Stimulated activated CD8-positive, alpha-beta memory T cell treated with anti-CD3 and anti-CD28 coated beads, Interleukin-15, amount 100 ng/mL, for 1 hour (primary cell): ENCODE measurements around the gene INPP5A.
"Not testable (repeated sequence)": the region's sequence is repeated elsewhere in the genome, so short reads cannot be mapped to it uniquely, and the experiment has no call there.

Source experiments
- DNase-seq: peaks from one replicate; pipeline ENCODE4 v3.0.0-alpha.2; 2020; ENCODE audit warnings: low read depth

INPP5A gene

DNA sequence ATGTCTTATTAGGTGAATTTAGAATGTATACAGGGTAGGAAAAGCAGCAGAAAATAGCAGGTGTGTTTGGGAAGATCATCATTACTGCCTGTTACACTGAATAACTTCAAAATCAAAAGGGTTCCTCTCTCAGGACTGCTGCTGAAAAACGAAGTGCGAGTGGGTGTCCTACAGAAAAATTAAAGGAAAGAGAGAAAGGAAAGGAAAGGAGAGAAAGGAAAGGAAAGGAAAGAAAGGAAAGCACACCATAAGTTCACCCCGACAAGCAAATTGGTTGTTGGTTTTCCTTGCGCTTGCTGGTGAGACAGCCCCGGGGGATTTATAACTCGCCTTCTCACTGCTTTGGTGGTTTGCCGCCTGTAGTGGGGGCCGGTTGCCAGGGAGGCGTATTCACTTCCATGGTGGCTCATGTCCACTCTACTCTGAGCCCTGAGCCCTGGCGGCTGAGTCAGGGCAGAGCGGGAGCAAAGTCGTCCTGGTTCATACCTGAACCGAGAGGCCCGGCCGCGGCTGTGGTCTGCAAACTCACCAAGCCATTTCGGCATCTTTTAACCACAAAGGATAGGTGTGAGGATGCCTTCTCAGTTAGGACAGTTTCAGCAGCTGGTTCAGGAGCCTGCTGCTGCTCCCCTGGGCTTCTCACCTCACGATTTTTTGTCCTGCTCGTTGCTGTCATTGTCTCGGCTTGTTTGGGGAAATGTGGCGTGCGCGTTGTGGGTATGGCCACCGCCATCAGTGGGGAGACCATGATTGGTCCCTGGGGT is 26.1 kb downstream of the INPP5A start:
- DNase-seq: no peak

DNA sequence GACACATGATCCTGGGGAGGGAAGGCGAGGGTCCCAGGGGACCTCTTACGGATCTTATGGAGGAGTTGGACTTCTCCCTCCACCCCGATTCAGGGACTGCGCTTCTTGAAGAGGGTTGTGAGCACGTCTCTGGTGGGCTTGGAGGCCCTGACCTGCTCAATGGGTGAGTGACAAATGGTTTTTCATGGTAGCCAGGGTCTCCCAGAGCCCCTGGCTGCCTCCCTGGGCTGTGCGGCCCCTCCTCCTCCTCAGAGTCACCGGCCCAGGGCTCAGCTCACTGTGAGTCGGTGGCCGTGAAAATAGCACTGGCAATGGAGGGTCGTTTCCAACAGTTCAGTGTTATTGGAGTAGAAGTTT is 26.6 kb downstream of the INPP5A start:
- DNase-seq: no peak

DNA sequence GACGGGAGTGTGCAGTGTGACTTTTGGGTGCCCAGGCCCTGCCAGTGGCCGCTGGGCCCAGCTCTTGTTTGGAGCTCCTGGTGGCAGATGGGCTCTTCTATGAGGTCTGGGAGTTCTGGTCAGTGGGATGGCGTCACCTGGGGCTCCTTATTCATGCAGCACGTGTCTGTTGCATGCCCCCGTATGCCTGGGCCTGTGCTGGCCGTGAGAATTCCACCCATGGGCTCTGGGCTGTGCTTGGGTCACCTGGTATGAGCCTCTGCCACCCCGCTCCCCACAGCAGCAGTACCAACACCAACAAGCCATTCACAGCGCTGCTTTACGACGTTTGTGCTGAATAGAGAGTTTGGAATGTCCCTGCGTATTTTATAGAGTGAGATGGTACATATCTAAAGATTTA is 27.1 kb downstream of the INPP5A start:
- DNase-seq: no peak

DNA sequence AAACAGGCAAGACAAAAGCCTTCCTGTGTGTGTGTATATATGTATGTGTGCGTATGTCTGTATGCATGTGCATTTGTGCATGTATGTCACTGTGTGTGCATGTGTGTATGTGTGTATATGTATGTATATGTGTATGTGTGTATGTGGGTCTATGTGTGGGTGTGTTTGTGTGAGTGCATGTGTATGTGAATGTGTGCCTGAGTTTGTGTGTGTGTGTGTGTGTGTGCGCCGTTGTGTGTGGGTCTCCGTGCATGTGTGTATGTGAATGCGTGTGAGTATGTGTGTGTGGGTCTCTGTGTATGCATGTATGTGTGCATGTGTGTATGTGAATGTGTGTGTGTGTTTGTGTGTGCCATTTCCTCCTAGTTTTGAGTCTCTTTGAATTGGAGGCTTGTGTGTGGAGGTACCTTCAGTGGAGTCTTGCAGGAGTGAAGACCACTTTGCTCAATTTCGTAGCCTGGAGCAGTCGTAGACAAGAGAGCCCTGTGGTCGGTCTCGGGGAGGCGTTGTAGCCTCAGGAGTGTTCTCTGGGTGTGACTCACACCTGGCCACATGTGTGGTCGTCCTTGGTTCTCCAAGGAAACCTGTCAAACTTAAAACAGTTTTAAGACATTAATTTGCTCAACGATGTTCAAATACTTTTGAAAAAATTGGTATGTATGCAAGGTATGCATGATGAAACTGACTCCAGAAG is 28.1 kb downstream of the INPP5A start:
- no peak for DNase-seq

DNA sequence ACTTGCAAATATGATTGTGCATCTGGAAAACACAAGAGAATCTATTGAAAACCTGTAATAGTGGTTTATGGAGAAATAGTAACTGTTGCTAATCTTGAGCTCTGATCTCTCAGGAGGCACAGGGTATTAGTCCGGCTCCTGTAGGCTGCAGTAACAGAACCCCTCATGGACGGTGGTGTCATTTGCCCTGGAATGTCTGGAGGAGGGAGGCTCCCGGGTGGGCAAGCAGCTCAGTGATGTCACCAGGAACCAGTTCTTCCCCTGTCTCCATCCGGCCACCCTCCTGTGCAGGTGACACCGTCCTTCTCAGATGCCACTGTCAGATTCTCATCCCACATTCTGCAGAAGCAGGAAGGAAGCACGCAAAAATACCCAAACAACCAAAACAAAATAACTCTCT is 29.3 kb downstream of the INPP5A start:
- DNase-seq: no peak

DNA sequence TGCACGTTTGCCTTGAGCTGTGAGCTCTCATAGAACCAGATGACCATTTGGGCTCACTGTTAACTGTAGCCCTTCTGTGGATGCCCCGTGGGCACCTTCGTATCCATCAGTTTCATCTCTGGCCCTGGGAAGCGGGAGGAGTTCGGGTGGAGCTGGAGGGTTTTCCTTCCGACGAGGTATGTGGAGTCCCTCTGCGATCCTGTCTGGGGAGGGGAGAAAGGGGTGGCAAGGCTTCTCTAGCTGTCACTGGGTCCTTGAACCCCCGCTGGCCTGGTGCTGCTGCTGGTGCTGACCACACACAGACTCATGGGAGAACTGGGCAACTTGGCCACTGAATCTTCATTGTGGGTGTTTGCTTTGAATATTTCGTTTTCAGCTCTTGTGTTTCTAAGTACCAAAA is 32.7 kb downstream of the INPP5A start:
- no peak for DNase-seq

DNA sequence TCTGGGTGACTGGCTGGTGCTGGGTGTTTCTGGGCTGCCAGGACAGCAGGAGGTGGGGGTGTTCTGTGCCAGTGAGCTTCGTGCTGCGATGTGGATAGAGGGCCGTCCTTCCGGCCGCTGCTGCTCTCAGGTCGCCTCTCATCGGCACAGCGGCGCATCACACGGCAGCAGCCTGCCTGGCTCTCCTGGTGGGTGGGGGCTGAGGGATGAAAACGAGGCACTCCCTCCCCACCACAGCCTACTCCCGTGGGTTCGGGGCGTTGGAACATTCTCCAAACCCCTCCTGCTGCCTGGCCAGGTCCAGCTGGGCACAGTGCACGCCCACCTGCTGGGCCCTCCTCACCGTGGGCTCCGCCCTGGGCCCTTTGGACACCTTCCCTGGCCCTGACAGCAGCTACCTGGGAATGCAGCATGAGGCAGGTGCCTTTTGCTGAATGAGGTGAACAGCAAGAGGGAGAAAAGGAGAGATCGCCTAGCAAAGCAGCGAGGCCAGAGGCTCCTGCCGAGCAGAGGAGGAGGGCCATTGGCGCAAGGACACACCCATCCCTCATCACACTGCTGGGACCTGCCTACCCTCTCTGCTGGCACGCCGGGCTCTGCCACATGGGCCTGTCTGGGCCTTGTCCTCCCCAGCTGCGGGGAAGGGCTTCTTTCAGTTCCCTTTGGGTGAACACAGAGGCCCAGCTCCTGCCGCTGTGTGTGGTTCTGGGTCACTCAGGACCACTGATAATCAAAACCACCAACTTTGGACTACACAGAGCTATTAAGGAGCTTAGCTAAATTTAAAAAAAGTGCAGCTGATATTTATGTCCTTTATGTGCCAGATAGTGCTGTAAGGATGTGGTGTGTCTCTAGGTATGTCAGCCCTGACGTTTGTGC is 33.4 kb downstream of the INPP5A start:
- DNase-seq: no peak

DNA sequence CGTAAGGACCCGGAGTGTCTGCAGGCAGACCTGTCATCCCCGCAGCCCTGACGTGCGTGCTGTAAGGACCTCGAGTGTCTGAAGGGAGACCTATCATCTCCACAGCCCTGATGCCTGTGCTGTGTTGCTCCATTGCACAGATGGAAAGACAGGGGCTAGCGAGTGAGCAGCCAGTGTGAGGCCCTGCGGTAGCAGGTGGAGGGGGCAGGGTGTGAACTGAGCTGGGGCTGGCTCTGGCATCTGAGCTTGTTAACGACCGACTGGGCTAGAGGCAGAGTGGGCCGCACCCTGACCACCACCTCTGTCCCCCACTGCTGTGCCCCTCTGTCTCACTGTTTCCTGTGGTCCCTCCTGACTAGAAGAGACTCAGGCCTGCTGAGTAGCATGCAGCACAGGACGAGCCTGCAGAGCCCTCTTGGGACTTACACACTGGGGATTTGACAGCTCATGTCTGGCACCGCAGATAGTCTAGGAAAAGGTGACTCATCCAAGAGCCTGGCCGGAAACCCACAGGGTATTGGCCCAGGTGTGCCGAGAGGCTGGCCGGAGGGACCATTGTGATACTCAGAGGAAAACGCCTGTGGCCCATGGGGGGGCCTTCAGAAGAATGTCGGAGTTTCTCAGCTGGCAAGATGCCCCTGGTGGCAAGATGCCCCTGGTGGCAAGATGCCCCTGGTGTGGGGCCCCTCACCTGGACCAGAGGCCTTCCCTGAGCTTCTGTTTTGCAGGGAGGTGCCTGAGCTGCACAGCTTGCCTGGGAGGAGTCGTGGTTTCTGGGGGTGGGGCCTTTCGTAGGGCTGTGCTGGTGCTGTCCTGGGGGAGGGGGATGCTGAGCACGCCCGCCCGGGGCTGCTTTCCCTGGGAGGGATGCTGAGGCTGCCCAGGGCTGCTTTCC is 34.3 kb downstream of the INPP5A start:
- no peak for DNase-seq

DNA sequence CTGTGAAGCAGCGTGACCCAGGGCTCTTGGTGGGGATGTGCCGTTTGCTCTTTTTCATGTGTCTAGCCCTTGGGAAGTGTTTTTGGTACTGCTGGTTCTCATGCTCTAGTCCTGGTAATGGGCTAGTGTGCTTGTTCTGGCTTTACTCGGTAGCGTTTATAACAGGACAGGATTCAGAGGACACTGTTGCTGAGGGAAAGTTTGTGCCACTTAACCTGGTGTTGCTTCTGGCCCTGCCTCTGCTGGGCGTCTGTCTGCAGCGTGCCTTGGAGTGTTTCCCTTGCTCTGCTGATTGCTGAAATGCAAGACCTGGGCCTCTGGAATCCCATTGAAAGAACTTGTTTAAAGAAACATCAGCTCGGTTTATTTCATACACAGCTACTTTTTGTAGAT is 35.0 kb downstream of the INPP5A start:
- DNase-seq: no peak

DNA sequence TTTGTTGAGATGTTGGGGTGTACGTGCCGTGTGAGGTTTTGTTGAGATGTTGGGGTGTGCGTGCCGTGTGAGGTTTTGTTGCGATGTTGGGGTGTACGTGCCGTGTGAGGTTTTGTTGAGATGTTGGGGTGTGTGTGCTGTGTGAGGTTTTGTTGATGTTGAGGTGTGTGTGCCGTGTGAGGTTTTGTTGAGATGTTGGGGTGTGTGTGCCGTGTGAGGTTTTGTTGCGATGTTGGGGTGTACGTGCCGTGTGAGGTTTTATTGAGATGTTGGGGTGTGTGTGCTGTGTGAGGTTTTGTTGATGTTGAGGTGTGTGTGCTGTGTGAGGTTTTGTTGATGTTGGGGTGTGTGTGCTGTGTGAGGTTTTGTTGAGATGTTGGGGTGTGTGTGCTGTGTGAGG is 35.4 kb downstream of the INPP5A start:
- not testable (repeated sequence) for DNase-seq

DNA sequence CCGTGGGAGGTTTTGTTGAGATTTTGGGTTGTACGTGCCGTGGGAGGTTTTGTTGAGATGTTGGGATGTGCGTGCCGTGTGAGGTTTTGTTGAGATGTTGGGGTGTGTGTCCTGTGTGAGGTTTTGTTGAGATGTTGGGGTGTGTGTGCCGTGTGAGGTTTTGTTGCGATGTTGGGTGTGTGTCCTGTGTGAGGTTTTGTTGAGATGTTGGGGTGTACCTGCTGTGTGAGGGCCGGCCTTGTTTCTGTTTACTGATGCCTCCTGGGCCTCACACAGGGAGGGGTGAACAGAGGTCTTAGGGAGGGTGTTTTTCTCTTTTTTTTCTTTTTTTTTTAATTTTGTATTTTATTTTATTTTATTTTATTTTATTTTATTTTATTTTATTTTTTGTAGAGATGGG is 36.7 kb downstream of the INPP5A start:
- no peak for DNase-seq

DNA sequence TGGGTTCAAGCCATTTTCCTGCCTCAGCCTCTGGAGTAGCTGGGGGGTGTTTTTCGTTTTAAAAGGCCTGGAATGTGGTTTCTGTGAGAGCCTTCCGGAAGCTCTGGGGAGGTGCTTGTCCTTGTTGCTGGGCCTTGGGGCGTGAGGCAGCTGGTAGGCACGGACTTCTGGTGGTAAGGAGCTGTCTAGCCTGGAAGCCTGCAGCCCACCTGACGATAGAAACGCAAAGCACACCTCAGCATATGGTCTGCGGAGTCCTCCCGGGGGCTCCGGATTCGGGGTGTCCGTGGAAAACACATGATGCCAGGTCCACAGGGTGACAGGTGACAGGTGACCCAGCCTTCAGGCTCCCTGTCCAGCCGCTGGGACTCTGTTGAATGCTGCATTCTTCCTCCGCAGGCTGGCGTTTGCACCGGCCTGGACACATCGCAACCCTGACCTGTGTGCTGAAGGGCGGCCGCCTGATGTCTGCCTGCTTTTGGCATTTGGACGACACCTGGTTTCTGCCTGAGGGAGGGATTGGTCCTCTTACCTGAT is 37.3 kb downstream of the INPP5A start:
- DNase-seq: no peak

DNA sequence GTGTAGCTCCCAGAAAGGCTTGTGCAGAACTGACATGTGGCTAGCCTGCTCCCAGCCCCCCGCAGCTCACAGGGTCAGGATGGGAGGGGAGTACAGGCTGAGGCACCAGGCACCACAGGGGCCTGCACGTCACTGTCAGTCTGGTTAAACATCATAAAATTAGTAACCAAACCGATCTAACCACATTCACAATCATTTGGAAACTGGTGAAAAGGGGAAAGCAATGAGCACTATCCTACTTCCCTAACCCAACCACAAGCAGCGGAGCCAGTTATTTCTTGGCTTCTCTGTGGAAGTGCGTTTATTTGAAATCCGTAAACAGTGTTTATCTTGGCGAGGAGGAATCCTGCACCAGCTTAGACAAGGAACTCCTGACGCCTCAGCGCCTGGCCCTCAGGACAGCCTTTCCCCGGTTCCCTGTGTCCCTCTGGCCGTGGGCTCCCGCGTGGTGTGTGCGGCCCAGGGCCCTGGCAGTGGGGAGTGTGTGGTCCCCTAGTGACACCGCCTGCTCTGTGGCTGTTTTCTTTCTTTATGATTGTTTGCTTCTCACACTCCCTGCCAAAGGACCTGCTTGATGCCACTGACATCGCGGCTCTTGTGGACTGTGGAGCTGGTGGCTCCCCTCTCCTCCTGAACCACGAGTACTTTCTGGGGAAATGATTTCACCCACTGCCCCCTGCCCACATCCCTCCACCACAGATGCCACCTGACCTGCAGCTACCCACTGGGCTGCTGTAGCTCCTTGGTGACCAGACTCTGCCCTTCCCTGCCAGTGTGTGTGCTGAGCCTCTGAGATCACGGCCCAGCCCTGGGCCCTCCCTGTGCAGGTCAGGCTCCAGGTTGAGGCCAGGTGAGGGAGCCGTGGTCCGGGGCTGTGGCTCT is 38.0 kb downstream of the INPP5A start:
- DNase-seq: no peak

DNA sequence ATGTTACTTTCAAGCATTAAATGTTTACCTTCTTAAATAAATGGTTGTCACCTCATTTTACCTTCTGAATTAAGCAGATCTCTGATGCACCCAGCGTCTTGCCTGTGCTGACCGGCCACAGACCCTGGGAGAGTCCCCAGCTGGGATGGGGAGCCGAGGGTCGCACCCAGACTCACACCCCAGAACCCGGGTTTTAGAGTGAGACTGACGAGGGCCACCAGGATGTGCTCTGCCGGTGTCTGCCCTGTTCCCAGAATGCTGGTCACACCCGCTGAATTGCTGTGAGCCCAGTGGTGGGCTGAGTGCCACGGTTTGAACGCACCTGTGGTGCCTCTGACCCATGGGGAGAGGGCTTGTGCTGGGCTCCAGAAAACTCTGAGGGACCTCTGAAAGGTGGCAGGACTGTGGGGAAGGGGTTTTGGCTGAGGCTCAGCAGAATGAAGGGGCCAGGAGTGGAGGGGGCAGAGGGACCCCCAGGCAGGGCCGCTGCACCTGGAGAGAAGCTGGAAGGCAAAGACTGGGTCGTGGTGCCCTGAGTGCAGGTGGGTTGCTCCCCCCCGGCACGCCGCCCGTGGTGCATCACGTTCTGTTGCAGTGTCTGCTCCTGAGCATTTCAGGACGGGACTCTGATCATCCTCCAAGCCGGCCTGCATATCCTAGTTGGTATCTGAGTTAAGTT is 39.2 kb downstream of the INPP5A start:
- DNase-seq: no peak

DNA sequence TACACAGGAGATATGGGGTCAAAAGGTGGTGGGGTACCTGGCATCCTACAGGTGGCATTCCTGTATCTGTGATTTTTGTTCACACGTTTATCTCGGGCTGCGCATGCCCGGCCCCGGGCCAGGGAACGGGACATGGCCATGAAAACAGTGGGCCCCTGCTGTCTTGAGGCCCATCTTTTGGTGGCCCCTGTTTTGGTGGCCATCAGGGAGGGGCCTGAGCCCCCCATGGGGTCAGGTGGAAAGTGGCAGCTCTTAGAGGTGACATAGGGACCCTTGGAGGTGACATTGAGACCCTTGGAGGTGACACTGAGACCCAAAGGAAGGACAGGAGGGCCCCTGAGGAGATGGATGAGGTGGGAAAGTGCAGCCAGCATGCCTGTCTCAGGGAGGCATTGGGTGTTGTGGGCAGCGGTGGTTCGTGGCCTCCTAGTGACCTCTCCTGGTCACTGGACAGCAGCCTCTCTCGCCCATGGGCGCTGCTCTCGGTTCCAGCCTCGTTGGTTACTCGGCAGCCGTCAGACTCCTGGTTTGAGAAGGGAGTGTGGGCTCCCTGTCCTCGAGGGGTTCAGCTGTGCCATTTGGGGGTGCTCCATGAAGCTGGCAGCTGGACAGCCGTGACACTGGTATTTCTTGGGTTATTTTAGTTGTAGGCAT is 39.9 kb downstream of the INPP5A start:
- no peak for DNase-seq

DNA sequence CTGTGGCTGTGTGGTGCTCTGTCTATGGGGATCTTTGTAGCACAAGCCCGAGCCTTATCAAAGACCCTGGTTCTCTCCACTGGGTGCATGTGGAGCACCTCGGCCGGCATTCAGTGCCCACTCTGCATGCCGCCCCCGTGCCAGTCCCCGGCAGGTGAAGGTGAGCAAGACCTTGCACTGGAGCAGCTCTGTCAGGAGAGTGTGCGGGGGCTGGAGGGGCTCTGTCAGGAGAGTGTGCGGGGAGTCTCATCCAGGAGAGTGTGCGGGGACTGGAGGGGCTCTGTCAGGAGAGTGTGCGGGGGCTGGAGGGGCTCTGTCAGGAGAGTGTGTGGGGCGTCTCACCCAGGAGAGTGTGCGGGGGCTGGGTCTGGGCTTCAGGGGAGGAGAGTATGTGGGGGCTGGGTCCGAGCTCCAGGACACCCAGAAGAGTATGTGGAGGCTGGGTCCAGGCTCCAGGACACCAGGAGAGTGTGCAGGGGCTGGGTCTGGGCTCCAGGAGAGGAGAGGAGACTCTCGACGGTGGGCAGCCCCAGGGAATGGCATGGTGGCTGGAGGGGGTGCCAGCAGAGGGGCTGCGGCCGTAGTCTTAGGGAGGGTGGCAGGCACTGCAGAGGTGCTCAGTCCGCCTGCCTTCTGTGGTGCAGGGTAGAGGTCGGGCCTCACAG is 40.8 kb downstream of the INPP5A start:
- DNase-seq: no peak

DNA sequence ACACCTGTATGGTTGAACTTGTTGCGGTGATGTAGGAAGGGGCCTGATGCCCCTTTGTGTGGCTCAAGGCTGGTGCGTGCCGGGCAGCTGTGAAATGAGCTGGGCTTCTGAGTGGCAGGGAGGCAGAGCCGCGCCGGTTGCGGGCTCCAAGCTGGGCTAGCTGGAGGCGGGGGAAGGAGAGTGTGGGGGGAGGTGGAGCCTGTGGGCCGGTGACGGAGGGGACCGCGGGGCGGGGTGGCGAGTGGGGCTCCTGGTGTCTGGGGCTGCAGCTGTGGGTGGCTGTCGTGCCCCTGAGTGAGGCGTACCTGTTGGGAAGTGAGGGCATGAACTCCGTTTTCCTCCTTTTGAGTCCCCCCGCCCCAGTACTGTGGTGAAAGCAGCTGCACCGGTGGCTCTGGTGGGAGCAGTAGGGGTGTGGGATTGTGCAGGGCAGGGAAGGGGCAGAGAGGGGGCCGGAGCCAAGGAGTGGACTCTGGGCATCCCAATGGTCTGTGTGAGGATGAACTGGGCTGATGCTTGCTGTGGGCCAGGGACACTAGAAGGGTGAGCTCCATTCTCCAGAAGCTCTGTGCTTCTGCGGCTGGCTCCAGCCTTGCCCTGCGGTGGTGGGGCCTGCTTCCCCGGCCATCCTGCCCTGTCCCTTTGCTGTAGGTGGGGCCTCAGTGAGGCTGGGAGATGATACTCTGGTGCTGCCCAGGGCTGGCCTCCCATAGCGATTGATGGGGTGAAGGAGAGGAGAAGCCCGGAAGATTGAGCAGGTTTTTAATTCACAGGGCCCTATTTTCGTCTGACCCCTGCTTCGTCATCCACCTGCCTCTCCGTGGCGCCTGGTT is 41.7 kb downstream of the INPP5A start:
- no peak for DNase-seq

DNA sequence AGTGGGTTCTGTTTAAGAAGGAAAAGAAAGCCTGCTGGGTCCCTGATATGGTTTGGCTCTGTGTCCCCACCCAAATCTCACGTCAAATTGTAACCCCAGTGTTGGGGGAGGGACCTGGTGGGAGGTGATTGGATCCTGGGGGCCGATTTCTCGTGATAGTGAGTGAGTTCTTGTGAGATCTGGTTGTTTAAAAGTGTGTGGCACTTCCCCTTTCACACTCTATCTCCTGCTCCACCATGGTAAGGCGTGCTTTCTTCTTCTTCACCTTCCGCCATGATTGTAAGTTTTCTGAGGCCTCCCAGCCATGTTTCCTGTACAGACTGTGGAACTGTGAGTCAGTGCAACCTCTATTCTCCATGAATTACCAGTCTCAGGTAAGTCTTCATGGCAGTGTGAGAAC is 42.6 kb downstream of the INPP5A start:
- DNase-seq: no peak
